ENCODE results near the gene TNFSF13B. TPM values are rescaled to one million over a fixed set of nuclear protein-coding genes. Genes with fewer than 3 reads are reported as not detected.
A peak's percentile ranks its signal among the peaks of the same experiment; 100 is the strongest.

TNFSF13B gene
- total RNA-seq, 1 experiment from 2014 or later = 2.5 TPM

GRCh38 chr13:108272333-108272732, 2.8 kb downstream of the TNFSF13B start:
- intact Hi-C loops (cut with micrococcal nuclease) = no loop called here
- Mint-ChIP-seq H3K4me1 (ENCODE audit: insufficient read depth, unreplicated experiment) (peaks cover 17% of the 10 kb centered on the region), H3K36me3 (ENCODE audit: insufficient read depth, unreplicated experiment) (peaks cover 1% of the 10 kb centered on the region), H3K4me3 (ENCODE audit: unreplicated experiment) (no peak overlapping the region), H3K27ac (ENCODE audit: low read depth, unreplicated experiment) (peak overlapping the region; percentile 52), H3K9me3 (ENCODE audit: unreplicated experiment) (no peaks in the 10 kb centered on the region), H3K27me3 (ENCODE audit: insufficient read depth, unreplicated experiment) (no peaks in the 10 kb centered on the region)
- ChIA-PET CTCF (interaction anchor here (0.6 to 1.0 kb wide), 3 partner anchors 13 to 627 kb away, joined by 3 read pairs; no protein-coding TSS in a partner anchor), POLR2A (no interaction called here)
- BruUV-seq (replicated peaks) = no TSS peak
- TF ChIP-seq, protein P1, sequence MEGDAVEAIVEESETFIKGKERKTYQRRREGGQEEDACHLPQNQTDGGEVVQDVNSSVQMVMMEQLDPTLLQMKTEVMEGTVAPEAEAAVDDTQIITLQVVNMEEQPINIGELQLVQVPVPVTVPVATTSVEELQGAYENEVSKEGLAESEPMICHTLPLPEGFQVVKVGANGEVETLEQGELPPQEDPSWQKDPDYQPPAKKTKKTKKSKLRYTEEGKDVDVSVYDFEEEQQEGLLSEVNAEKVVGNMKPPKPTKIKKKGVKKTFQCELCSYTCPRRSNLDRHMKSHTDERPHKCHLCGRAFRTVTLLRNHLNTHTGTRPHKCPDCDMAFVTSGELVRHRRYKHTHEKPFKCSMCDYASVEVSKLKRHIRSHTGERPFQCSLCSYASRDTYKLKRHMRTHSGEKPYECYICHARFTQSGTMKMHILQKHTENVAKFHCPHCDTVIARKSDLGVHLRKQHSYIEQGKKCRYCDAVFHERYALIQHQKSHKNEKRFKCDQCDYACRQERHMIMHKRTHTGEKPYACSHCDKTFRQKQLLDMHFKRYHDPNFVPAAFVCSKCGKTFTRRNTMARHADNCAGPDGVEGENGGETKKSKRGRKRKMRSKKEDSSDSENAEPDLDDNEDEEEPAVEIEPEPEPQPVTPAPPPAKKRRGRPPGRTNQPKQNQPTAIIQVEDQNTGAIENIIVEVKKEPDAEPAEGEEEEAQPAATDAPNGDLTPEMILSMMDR (IDR thresholded peaks at IDR 0.05; ENCODE audit: unreplicated experiment) = no peak
- peak; percentile 16 for DNase-seq (ENCODE audit: unreplicated experiment)

GRCh38 chr13:108273429-108274118, 4.1 kb downstream of the TNFSF13B start:
- Mint-ChIP-seq H3K36me3 (ENCODE audit: insufficient read depth, unreplicated experiment) (no peaks in the 10 kb centered on the region), H3K27ac (ENCODE audit: low read depth, unreplicated experiment) (no peak overlapping the region), H3K9me3 (ENCODE audit: unreplicated experiment) (no peaks in the 10 kb centered on the region), H3K4me3 (ENCODE audit: unreplicated experiment) (no peak overlapping the region), H3K4me1 (ENCODE audit: insufficient read depth, unreplicated experiment) (peaks cover 17% of the 10 kb centered on the region), H3K27me3 (ENCODE audit: insufficient read depth, unreplicated experiment) (no peaks in the 10 kb centered on the region)
- no TSS peak for BruUV-seq (replicated peaks)
- ChIA-PET POLR2A (no interaction called here), CTCF (interaction anchor here (0.6 kb wide), 2 partner anchors 12 to 26 kb away, joined by 3 read pairs; no protein-coding TSS in a partner anchor)
- TF ChIP-seq, protein P1 (IDR thresholded peaks at IDR 0.05; ENCODE audit: unreplicated experiment) = no peak
- DNase-seq (ENCODE audit: unreplicated experiment) = no peak
- intact Hi-C loops (cut with micrococcal nuclease) = no loop called here

GRCh38 chr13:108274718-108275117, 5.2 kb downstream of the TNFSF13B start:
- no peaks in the 10 kb centered on the region for H3K9me3 Mint-ChIP-seq (ENCODE audit: unreplicated experiment)
- POLR2A ChIA-PET = no interaction called here
- CTCF ChIA-PET = no interaction called here
- no peak overlapping the region for H3K4me3 Mint-ChIP-seq (ENCODE audit: unreplicated experiment)
- H3K27me3 Mint-ChIP-seq (ENCODE audit: insufficient read depth, unreplicated experiment) = no peaks in the 10 kb centered on the region
- TF ChIP-seq, protein P1 (IDR thresholded peaks at IDR 0.05; ENCODE audit: unreplicated experiment) = no peak
- peaks cover 10% of the 10 kb centered on the region for H3K4me1 Mint-ChIP-seq (ENCODE audit: insufficient read depth, unreplicated experiment)
- no peak for DNase-seq (ENCODE audit: unreplicated experiment)
- no peaks in the 10 kb centered on the region for H3K36me3 Mint-ChIP-seq (ENCODE audit: insufficient read depth, unreplicated experiment)
- intact Hi-C loops (cut with micrococcal nuclease) = no loop called here
- H3K27ac Mint-ChIP-seq (ENCODE audit: low read depth, unreplicated experiment) = no peak overlapping the region
- no TSS peak for BruUV-seq (replicated peaks)

- Mint-ChIP-seq H3K36me3 (ENCODE audit: insufficient read depth, unreplicated experiment) (no peaks in the 10 kb centered on the region), H3K4me3 (ENCODE audit: unreplicated experiment) (no peak overlapping the region), H3K27ac (ENCODE audit: low read depth, unreplicated experiment) (no peak overlapping the region), H3K27me3 (ENCODE audit: insufficient read depth, unreplicated experiment) (no peaks in the 10 kb centered on the region), H3K4me1 (ENCODE audit: insufficient read depth, unreplicated experiment) (peaks cover 7% of the 10 kb centered on the region), H3K9me3 (ENCODE audit: unreplicated experiment) (no peaks in the 10 kb centered on the region)
- ChIA-PET CTCF (interaction anchor here (0.6 kb wide), 1 partner anchor 304 kb away, joined by 6 read pairs; no protein-coding TSS in a partner anchor), POLR2A (no interaction called here)
- TF ChIP-seq, protein P1 (IDR thresholded peaks at IDR 0.05; ENCODE audit: unreplicated experiment) = no peak
- intact Hi-C loops (cut with micrococcal nuclease) = no loop called here
- DNase-seq (ENCODE audit: unreplicated experiment) = no peak
- BruUV-seq (replicated peaks) = no TSS peak
Measured at GRCh38 chr13:108276060-108276459, 6.5 kb downstream of the TNFSF13B start.

Measured in MCF 10A (cell line).